Endothelial cell of umbilical vein (primary cell): Measurements from ENCODE around the gene LMBR1L. TPM values are rescaled to one million over a fixed set of nuclear protein-coding genes. Genes with fewer than 3 reads are reported as not detected.

Experiments used
- BruUV-seq: library from RNA; stranded (reverse); fragments of 400-500 nt; replicated peaks from 2 replicates; lab custom pipeline; 2021; lab: Mats Ljungman, UMichigan
- CTCF ChIA-PET: fragments of 300-600, 350-600 bp; sonication (Branson Sonifier 250); formaldehyde crosslinking; loops from one replicate; lab custom pipeline; 2021; ENCODE audit warnings: antibody characterized with exemption, inconsistent platforms; lab: Charles Lee
- POLR2A ChIA-PET: fragments of 300-600, 350-600 bp; sonication (Branson Sonifier 250); formaldehyde crosslinking; loops from one replicate; lab custom pipeline; 2021; ENCODE audit warnings: antibody characterized with exemption, inconsistent platforms; lab: Charles Lee
- DNase-seq: peaks from one replicate; pipeline ENCODE4 v3.0.0-alpha.2; 2011; ENCODE audit warnings: low read depth, low spot score
- FAIRE-seq: peaks from 2 replicates; lab custom pipeline; 2011; peaks lifted over from hg19 to GRCh38; lab: Jason Lieb, UNC
- H2AFZ ChIP-seq: 2 replicates; pipeline ENCODE4 v1.6.0; 2012; ENCODE audit warnings: low read depth, low read length, control low read depth, inconsistent platforms
- H3K27ac ChIP-seq: 2 replicates; pipeline ENCODE4 v1.5.1; 2011; ENCODE audit warnings: low read depth, mild to moderate bottlenecking, control low read depth, low read length, moderate library complexity; ENCODE audit not compliant: insufficient read depth
- H3K27me3 ChIP-seq, 2 experiments: 2 replicates each; pipeline versions ENCODE4 v1.6.0 to v1.6.1; 2011; ENCODE audit warnings: low read length in 2 of 2, mixed read lengths in 1 of 2; ENCODE audit not compliant: control insufficient read depth in 2 of 2, insufficient read depth in 2 of 2
- H3K36me3 ChIP-seq, 2 experiments: 2 replicates in 1 of 2; 3 replicates in 1 of 2; pipeline ENCODE4 v1.5.1; 2011; ENCODE audit warnings: low read length in 2 of 2, mild to moderate bottlenecking in 1 of 2, moderate library complexity in 1 of 2; ENCODE audit not compliant: control insufficient read depth in 2 of 2, insufficient read depth in 2 of 2; ENCODE audit errors: extremely low read depth in 1 of 2
- H3K4me1 ChIP-seq: 3 replicates; pipeline ENCODE4 v1.5.1; 2011; ENCODE audit warnings: mild to moderate bottlenecking, low read length; ENCODE audit not compliant: control insufficient read depth, insufficient read depth; ENCODE audit errors: extremely low read depth
- H3K4me2 ChIP-seq: 2 replicates; pipeline ENCODE4 v1.6.1; 2011; ENCODE audit warnings: low read length, control low read depth, mixed read lengths; ENCODE audit not compliant: insufficient read depth
- H3K4me3 ChIP-seq, 3 experiments: fragments of 200-600 bp in 1 of 3; sonication (generic), shearing (Covaris generic) in 1 of 3; replicated peaks in 1 of 3; 2 replicates each; pipeline ENCODE4 v1.5.1; 2011 to 2016; ENCODE audit warnings: control low read depth in 3 of 3, low read length in 3 of 3, mild to moderate bottlenecking in 2 of 3, inconsistent platforms in 1 of 3, low read depth in 1 of 3, moderate library complexity in 1 of 3; ENCODE audit not compliant: insufficient read depth in 1 of 3
- H3K79me2 ChIP-seq: 2 replicates; pipeline ENCODE4 v1.6.0; 2012; ENCODE audit warnings: low read length, inconsistent platforms; ENCODE audit not compliant: control insufficient read depth, insufficient read depth
- H3K9ac ChIP-seq: replicated peaks from 2 replicates; pipeline ENCODE3; 2011; ENCODE audit warnings: low read length, control low read depth; ENCODE audit not compliant: insufficient read depth; ENCODE audit errors: extremely low read depth
- H3K9me1 ChIP-seq: replicated peaks from 3 replicates; pipeline ENCODE4 v1.6.0; 2011; ENCODE audit warnings: mild to moderate bottlenecking, low read length; ENCODE audit not compliant: control insufficient read depth, insufficient read depth; ENCODE audit errors: extremely low read depth
- H3K9me3 ChIP-seq: replicated peaks from 2 replicates; pipeline ENCODE4 v1.5.1; 2012; ENCODE audit warnings: low read length, inconsistent platforms; ENCODE audit not compliant: control insufficient read depth, insufficient read depth
- H4K20me1 ChIP-seq: replicated peaks from 2 replicates; pipeline ENCODE3; 2011; ENCODE audit warnings: mild to moderate bottlenecking, low read length; ENCODE audit not compliant: control insufficient read depth, insufficient read depth; ENCODE audit errors: extremely low read depth
- EZH2 ChIP-seq: IDR thresholded peaks from 2 replicates; pipeline ENCODE4 v1.6.1; 2012; ENCODE audit warnings: borderline replicate concordance, low read depth, mild to moderate bottlenecking, moderate library complexity, low read length, inconsistent platforms; ENCODE audit not compliant: severe bottlenecking
- FOS ChIP-seq: IDR thresholded peaks from 2 replicates; pipeline ENCODE4 v1.6.1; 2011; ENCODE audit warnings: mild to moderate bottlenecking, low read length, moderate library complexity, borderline replicate concordance; ENCODE audit not compliant: insufficient read depth
- GATA2 ChIP-seq: IDR thresholded peaks from 2 replicates; pipeline ENCODE4 v1.7.0; 2011; ENCODE audit warnings: low read depth, mild to moderate bottlenecking, moderate library complexity, mixed read lengths, low read length; ENCODE audit not compliant: insufficient read length, insufficient read depth
- JUN ChIP-seq: IDR thresholded peaks from 2 replicates; pipeline ENCODE4 v1.6.1; 2011; ENCODE audit warnings: borderline replicate concordance, low read depth; ENCODE audit not compliant: insufficient read length, insufficient read depth
- MYC ChIP-seq: IDR thresholded peaks from one replicate; pipeline ENCODE4 v1.6.1; 2011; ENCODE audit warnings: mild to moderate bottlenecking, low read depth, low read length
- POLR2A ChIP-seq: IDR thresholded peaks from 2 replicates; pipeline ENCODE4 v1.6.1; 2012; ENCODE audit warnings: low read depth, mild to moderate bottlenecking, control low read depth, low read length
- POLR2AphosphoS5 ChIP-seq: IDR thresholded peaks from 2 replicates; pipeline ENCODE4 v1.6.1; 2012; ENCODE audit warnings: low read depth, mild to moderate bottlenecking, control low read depth, low read length, moderate library complexity; ENCODE audit not compliant: insufficient read depth
- dilution Hi-C: fragments of 300-500 bp; cut with MboI; formaldehyde crosslinking; loops from one replicate; pipeline ENCODE4 v1.15.0; 2019; ENCODE audit warnings: low sequenced_read_pairs; ENCODE audit not compliant: extremely low pct_ligation_motif_present
- intact Hi-C: fragments of 100-400 bp; cut with micrococcal nuclease; formaldehyde crosslinking; loops from one replicate; pipeline ENCODE4 v1.10.0; 2022
- polyA plus RNA-seq, 4 experiments: library from polyadenylated mRNA; depleted of rRNA in 3 of 4; stranded (reverse) in 3 of 4; unstranded in 1 of 4; fragments of >200 nt; gene quantifications; 2 replicates each; pipeline versions ENCODE4 v1.2.1 to v1.2.3, GENCODE V29; 2011 to 2012; ENCODE audit warnings: missing spikeins in 1 of 4
- total RNA-seq: library from RNA; stranded (reverse); gene quantifications from 2 replicates; pipeline ENCODE4 v1.2.3, GENCODE V29; 2021
- TF ChIP-seq, protein P1 (sequence below), 2 donors: IDR thresholded peaks; 1 replicate in 1 of 2; 2 replicates in 1 of 2; pipeline ENCODE4 v1.5.1; 2011; ENCODE audit warnings: low read length in 2 of 2, mild to moderate bottlenecking in 2 of 2, moderate library complexity in 2 of 2, control low read depth in 1 of 2, inconsistent platforms in 1 of 2, low read depth in 1 of 2; ENCODE audit not compliant: insufficient read depth in 1 of 2; ENCODE audit errors: extremely low read depth in 1 of 2
- TF ChIP-seq, protein P2 (sequence below): IDR thresholded peaks from 2 replicates; pipeline ENCODE4 v1.6.1; 2011; ENCODE audit not compliant: insufficient read depth, insufficient read length

LMBR1L gene
- total and polyA plus RNA-seq, 2 donors (not counting 3 experiments of a cell fraction or from before 2014, with no cell fraction given), result 78.3 to 106 TPM

GRCh38 chr12:49066120-49066519 is 44.5 kb downstream of the LMBR1L start:
- FAIRE-seq (no peak), DNase-seq (no peak)
- Histone ChIP-seq H3K79me2 (peaks cover 4% of the 10 kb centered on the region), H3K36me3 (no peaks in the 10 kb centered on the region), H3K4me1 (peaks cover 17% of the 10 kb centered on the region), H3K9me1 (no peaks in the 10 kb centered on the region), H3K4me2 (no peak overlapping the region), H3K9ac (no peak overlapping the region), H2AFZ (no peak overlapping the region), H3K27me3 (no peaks in the 10 kb centered on the region), H3K27ac (no peak overlapping the region), H3K9me3 (no peaks in the 10 kb centered on the region), H4K20me1 (no peaks in the 10 kb centered on the region), H3K4me3 (no peak overlapping the region)
- POLR2A ChIA-PET, result interaction anchor here (0.7 kb wide), 1 partner anchor 169 kb away, joined by 4 read pairs; no protein-coding TSS in a partner anchor
- dilution Hi-C loops (no loop called here), intact Hi-C loops (no loop called here)
- CTCF ChIA-PET, result interaction anchor here (1.4 to 6.8 kb wide), 6 partner anchors 11 to 169 kb away, joined by 3 to 197 read pairs (median 69); partner anchors contain the start of genes DHH and TUBA1B
- TF ChIP-seq GATA2 (no peak), FOS (no peak), EZH2 (no peak), JUN (no peak), POLR2A (no peak), POLR2AphosphoS5 (no peak), MYC (no peak)
- TF ChIP-seq, protein P1, sequence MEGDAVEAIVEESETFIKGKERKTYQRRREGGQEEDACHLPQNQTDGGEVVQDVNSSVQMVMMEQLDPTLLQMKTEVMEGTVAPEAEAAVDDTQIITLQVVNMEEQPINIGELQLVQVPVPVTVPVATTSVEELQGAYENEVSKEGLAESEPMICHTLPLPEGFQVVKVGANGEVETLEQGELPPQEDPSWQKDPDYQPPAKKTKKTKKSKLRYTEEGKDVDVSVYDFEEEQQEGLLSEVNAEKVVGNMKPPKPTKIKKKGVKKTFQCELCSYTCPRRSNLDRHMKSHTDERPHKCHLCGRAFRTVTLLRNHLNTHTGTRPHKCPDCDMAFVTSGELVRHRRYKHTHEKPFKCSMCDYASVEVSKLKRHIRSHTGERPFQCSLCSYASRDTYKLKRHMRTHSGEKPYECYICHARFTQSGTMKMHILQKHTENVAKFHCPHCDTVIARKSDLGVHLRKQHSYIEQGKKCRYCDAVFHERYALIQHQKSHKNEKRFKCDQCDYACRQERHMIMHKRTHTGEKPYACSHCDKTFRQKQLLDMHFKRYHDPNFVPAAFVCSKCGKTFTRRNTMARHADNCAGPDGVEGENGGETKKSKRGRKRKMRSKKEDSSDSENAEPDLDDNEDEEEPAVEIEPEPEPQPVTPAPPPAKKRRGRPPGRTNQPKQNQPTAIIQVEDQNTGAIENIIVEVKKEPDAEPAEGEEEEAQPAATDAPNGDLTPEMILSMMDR (IDR thresholded peaks at IDR 0.05; ENCODE audit: extremely low read depth in 1 of 2, insufficient read depth in 1 of 2, low read depth in 1 of 2, low read length in 2 of 2), result no peak
- TF ChIP-seq, protein P2, sequence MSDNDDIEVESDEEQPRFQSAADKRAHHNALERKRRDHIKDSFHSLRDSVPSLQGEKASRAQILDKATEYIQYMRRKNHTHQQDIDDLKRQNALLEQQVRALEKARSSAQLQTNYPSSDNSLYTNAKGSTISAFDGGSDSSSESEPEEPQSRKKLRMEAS, result no peak
- BruUV-seq, result no TSS peak
